ENCODE measurements around the gene NEDD4. TPM values are rescaled to one million over a fixed set of nuclear protein-coding genes. Genes with fewer than 3 reads are reported as not detected.
A peak's percentile ranks its signal among the peaks of the same experiment; 100 is the strongest.

The NEDD4 gene
- total RNA-seq, 2 experiments from 2014 or later: 2.6 to 2.7 TPM

- POLR2A ChIA-PET: no interaction called here
- TF ChIP-seq CTCF (IDR thresholded peaks at IDR 0.05): no peak
- no peak overlapping the region for H3K27ac ChIP-seq (ENCODE audit: low read depth in 1 of 2, low read length in 2 of 2)
- H3K27me3 ChIP-seq (ENCODE audit: control insufficient read depth in 1 of 2, insufficient read depth in 2 of 2, low read length in 2 of 2): peaks cover 0 to 5% of the 10 kb centered on the region in 2 experiments
- intact Hi-C loops (cut with DNase I, micrococcal nuclease): loop anchor here (2.0 to 5.0 kb wide), 4 partner anchors 48 to 248 kb away; partner anchors contain the start of gene RFX7 (in 1 of the 2)
- Mint-ChIP-seq H3K9me3 (no peaks in the 10 kb centered on the region), H3K4me1 (ENCODE audit: low read depth) (peaks cover 22% of the 10 kb centered on the region), H3K27ac (no peak overlapping the region), H3K4me3 (peak overlapping the region; percentile 87), H3K27me3 (peaks cover 3% of the 10 kb centered on the region), H3K36me3 (ENCODE audit: low read depth) (no peaks in the 10 kb centered on the region)
- peak overlapping the region; percentile 86 for H3K4me3 ChIP-seq (ENCODE audit: low read length)
- CTCF ChIA-PET: no interaction called here
- peaks cover 9% of the 10 kb centered on the region for H3K4me1 ChIP-seq (ENCODE audit: insufficient read depth, low read length)
- ATAC-seq (ENCODE audit: poor library complexity) (no peak), DNase-seq (no peak)
- H3K36me3 ChIP-seq (ENCODE audit: insufficient read depth, low read length): no peaks in the 10 kb centered on the region
- H3K9me3 ChIP-seq (ENCODE audit: control insufficient read depth in 1 of 2, insufficient read depth in 1 of 2, low read length in 2 of 2): no peaks in the 10 kb centered on the region
Observed at GRCh38 chr15:55993804-55994560, 570 bp upstream of the NEDD4 start.

- Histone ChIP-seq H3K4me1 (ENCODE audit: insufficient read depth, low read length) (peaks cover 9% of the 10 kb centered on the region), H3K4me3 (ENCODE audit: low read length) (peak overlapping the region; percentile 86), H3K27me3 (ENCODE audit: control insufficient read depth in 1 of 2, insufficient read depth in 2 of 2, low read length in 2 of 2) (peaks cover 0 to 5% of the 10 kb centered on the region in 2 experiments), H3K27ac (ENCODE audit: low read depth in 1 of 2, low read length in 2 of 2) (no peak overlapping the region), H3K36me3 (ENCODE audit: insufficient read depth, low read length) (no peaks in the 10 kb centered on the region), H3K9me3 (ENCODE audit: control insufficient read depth in 1 of 2, insufficient read depth in 1 of 2, low read length in 2 of 2) (no peaks in the 10 kb centered on the region)
- H3K4me1 Mint-ChIP-seq (ENCODE audit: low read depth): peaks cover 22% of the 10 kb centered on the region
- no peaks in the 10 kb centered on the region for H3K9me3 Mint-ChIP-seq
- CTCF ChIA-PET: interaction anchor here (1.1 kb wide), 1 partner anchor 702 kb away, joined by 3 read pairs; no protein-coding TSS in a partner anchor
- H3K36me3 Mint-ChIP-seq (ENCODE audit: low read depth): no peaks in the 10 kb centered on the region
- H3K27ac Mint-ChIP-seq: peak overlapping the region; percentile 21
- peaks cover 3% of the 10 kb centered on the region for H3K27me3 Mint-ChIP-seq
- H3K4me3 Mint-ChIP-seq: peak overlapping the region; percentile 96
- TF ChIP-seq CTCF (IDR thresholded peaks at IDR 0.05): no peak
- DNase-seq: no peak
- POLR2A ChIA-PET: no interaction called here
- ATAC-seq (ENCODE audit: poor library complexity): no peak
- intact Hi-C loops (cut with DNase I, micrococcal nuclease): loop anchor here (2.0 to 5.0 kb wide), 4 partner anchors 50 to 250 kb away; partner anchors contain the start of gene RFX7 (in 1 of the 2)
Observed at GRCh38 chr15:55992769-55993110, 672 bp downstream of the NEDD4 start.

DNA sequence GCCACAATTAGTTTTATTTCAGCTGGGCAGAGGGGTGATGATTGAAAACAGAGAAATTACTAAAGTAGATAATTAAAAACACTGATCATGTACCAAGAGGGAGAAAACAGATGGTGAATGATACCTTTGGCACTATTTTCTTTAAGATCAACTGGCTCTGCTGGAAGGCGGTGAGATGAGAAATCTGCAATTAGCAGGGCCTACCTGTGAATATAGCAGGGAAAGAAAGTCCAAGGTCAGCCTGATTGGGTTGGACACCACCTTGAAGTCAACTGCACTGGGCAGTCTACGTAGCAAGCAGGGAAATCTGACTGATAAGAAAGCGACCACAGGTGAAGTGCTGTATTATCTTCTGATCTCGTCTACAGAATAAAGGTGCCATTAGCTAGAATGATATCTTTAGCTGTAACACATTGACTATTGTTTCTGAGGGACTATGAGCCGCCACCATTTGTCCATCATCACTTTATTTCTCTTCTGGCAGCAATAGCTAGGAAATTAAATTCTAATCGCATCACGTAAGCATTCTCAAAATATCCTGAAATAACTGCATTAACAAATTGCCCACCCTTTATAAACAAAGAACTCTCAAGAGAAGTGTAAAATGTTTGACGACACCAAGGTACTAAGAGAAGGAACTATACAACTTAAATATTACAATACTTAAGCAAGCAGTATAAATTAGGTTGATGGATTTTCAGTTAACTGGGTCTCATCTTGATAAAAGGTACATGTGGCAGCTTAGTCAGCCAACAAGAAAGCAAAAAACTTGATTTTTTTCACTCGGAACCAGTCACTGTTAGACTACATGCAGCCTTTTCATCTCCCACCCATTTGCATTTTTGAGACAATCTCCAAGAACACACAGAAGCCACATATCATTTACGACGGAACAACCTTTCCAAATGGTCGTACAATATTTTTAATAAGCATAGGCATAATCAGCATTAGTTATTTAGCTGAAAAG is 1.3 kb downstream of the NEDD4 start:
- CTCF ChIA-PET: interaction anchor here (1.1 kb wide), 1 partner anchor 701 kb away, joined by 3 read pairs; no protein-coding TSS in a partner anchor
- H3K27ac ChIP-seq (ENCODE audit: low read depth in 1 of 2, low read length in 2 of 2): no peak overlapping the region
- no peak for ATAC-seq (ENCODE audit: poor library complexity)

More for the DNA sequence above, 1.3 kb downstream of the NEDD4 start:
- POLR2A ChIA-PET: no interaction called here
- peaks cover 9% of the 10 kb centered on the region for H3K4me1 ChIP-seq (ENCODE audit: insufficient read depth, low read length)
- peaks cover 0 to 5% of the 10 kb centered on the region in 2 experiments for H3K27me3 ChIP-seq (ENCODE audit: control insufficient read depth in 1 of 2, insufficient read depth in 2 of 2, low read length in 2 of 2)
- intact Hi-C loops (cut with DNase I, micrococcal nuclease): loop anchor here (2.0 to 5.0 kb wide), 4 partner anchors 50 to 250 kb away; partner anchors contain the start of gene RFX7 (in 1 of the 2)
- H3K4me3 ChIP-seq (ENCODE audit: low read length): peak overlapping the region; percentile 86
- no peak for TF ChIP-seq CTCF (IDR thresholded peaks at IDR 0.05)
- Mint-ChIP-seq H3K27ac (peak overlapping the region; percentile 21), H3K4me3 (peak overlapping the region; percentile 96), H3K27me3 (peaks cover 3% of the 10 kb centered on the region), H3K36me3 (ENCODE audit: low read depth) (no peaks in the 10 kb centered on the region), H3K4me1 (ENCODE audit: low read depth) (peaks cover 22% of the 10 kb centered on the region), H3K9me3 (no peaks in the 10 kb centered on the region)
- no peak for DNase-seq
- no peaks in the 10 kb centered on the region for H3K9me3 ChIP-seq (ENCODE audit: control insufficient read depth in 1 of 2, insufficient read depth in 1 of 2, low read length in 2 of 2)
- no peaks in the 10 kb centered on the region for H3K36me3 ChIP-seq (ENCODE audit: insufficient read depth, low read length)

Measured in CD4-positive, alpha-beta T cell (primary cell).